ENCODE data around the gene FTSJ1.
"Not testable (repeated sequence)": the region's sequence is repeated elsewhere in the genome, so short reads cannot be mapped to it uniquely, and the experiment has no call there.

Gene FTSJ1

DNA sequence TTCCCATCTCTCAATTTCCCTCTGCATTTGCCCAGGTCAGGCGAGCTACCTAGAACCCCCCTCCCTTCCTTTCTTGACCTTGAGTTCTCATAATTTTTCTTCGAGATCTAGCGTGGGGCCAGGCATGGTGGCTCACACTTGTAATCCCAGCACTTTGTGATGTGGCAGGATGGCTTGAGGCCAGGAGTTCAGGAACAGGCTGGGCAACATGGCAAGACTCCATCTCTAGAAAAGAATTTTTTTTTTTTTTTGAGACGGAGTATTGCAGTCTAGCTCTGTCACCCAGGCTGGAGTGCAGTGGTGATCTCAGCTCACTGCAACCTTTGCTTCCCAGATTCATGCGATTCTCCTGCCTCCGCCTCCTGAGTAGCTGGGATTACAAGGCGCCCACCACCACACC is 28.3 kb downstream of the FTSJ1 start:
- DNase-seq: no peak

DNA sequence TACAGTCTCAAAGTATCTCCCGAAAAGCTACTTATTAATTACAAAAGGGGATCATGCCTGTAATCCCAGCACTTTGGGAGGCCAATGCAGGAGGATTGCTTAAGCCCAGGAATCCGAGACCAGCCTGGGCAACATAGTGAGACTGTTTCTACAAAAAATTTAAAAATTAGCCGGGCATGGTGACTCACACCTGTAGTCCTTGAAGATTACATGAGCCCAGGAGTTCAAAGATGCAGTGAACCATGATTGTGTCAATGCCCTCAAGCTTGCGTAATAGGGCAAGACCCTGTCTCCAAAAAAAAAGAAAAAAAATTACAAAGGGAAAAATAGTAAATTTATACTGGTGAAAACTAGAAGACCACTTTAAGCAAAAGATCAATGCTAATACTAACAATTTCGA is 29.5 kb downstream of the FTSJ1 start:
- DNase-seq: no peak

DNA sequence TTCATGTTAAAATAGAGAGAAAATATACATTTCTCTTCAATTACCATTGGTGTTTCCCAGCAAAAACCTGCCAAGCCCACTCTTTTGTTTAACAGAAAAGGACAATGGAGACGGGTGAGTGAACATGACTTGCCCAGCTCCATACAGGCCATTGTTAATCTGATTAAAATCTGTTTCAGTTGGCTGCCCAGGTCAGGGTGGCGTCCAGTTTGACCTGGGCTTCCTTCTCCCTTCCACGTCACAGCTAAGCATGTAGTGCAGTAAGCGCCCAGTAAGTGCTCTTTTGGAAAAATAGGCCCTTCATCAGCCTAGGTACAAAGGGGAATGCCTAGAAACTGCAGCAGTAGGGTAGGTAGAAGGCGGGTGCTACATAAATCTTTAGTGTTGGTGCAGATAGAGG is 31.2 kb downstream of the FTSJ1 start:
- DNase-seq: no peak

DNA sequence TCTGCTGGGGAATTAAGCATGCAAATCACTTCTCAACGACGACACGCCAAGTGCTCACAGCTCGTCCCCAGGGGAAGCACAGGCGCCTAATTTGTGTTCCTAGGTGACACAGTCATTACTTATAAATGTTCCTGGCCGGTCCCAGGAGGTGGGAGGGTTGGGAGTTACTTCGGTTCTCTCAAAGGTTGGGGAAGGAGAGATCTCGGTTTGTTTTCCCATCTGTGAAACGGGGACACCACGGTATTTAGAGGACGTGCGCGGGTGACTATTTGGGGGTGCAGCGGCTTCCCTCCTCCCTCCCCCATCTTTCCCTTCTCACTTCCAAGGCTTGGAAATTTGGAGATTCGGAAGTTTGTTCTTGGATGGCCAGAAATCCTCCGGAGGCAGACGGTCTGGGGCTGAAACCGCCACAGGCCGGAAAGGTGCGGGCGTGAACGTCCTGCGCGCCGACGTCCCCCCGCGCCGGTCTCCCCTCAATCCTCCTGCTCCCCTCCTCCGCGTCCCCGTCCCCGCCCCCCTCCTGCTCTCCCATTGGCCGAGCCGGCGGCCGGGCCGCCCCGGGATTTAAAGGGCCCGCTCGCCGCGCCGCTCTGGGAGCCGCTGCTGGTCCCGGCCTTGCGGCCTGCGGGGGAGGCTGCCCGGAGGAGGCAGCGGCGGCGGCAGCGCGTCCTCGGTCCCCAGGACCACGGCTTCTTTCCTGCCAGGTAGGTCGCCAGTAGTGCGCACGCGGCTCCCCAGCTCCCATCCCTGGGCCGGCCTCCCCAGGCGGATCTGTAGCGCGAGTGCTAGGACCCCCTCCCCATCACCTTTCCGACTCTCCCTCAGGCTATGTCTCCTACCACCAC is 32.6 kb downstream of the FTSJ1 start, which contains the start of gene PORCN:
PORCN (plus strand) TSS at position 593 of the 845 bp plus-strand sequence. CDS start 829 bp downstream, outside the sequence.
- DNase-seq: peak; percentile 42 to 70 (median 63)

DNA sequence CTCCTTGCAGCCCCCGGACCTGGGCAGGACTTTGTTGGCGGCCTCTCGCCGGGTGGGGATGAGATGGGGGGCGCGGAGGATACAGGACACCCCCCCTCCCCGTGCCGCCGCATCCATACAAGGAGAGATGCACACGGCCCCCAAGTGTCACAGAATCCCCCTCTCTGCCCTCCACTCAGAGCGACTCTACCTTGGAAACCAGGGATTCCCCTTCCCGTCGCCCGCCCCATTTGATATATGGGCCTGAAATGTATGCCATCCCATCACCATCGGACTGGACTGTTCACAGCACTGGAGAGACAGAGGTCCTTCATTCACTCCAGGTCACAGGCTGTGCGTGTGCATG is 33.2 kb downstream of the FTSJ1 start:
- no peak for DNase-seq

DNA sequence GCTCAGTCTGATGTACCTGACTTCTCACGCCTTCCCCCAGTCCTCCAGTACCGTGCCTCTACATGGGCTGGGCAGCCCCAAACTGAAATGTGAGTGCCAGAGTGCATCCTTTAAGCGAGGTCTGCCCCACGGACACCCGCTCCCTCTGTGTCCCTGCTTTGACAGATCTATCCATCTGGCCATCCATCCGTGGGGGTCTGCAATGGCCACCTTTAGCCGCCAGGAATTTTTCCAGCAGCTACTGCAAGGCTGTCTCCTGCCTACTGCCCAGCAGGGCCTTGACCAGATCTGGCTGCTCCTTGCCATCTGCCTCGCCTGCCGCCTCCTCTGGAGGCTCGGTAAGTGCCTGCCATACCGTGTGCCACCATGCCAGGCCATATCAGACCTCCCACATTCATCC is 33.6 kb downstream of the FTSJ1 start:
- no peak for DNase-seq

DNA sequence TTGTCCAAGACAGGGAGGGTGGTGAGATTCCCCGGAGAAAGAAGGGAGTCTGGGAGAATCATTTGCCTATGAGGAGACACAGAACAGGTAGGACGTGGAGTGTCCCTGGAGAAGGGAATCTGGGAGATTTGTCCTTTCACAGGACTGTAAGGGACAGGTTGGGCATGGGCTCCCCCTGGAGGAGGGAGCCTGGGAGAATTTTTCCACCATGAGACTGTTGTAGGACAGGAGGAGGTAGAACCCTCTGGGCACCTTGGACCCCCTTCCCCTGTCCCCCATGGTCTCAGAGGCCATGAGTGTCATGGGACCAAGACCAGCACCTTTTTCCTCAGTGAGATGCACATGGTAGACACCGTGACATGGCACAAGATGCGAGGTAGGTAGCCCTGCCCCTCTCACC is 35.6 kb downstream of the FTSJ1 start:
- no peak for DNase-seq

DNA sequence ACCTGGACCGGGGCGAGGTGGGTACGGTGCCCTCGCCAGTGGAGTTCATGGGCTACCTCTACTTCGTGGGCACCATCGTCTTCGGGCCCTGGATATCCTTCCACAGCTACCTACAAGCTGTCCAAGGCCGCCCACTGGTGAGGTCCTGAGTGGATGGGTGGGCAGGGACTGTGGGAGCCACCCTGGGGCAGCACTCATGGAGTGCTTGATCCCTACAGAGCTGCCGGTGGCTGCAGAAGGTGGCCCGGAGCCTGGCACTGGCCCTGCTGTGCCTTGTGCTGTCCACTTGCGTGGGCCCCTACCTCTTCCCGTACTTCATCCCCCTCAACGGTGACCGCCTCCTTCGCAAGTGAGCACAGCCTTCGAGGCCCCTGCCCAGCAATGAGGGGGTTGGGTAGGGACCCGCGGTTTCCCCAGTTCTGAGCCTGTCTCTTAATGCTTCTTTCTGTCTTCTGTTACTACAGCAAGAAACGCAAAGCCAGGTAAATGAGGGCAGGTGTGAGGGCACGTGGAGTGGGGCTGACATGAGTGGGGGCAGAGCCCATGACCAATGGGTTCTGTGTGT is 36.5 kb downstream of the FTSJ1 start:
- DNase-seq: no peak

DNA sequence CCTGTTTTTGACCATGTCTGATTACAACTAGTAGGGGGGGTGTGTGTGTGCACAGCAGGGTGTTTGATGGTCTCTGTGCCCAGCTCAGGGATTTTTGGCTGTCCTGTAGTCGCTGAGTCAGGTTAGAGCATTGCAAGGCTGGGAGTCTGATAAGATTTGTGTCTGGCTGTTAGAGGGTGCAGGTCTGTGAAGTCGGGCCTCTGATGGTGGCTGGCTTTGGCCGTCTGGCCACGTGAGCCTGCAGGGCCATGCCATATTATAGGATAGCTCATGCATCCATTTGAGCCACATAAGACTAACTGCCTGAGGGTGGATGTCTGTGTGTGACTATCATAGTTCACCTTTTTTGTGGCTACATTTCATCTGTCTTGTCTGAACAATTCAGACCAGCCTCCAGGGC is 37.7 kb downstream of the FTSJ1 start:
- DNase-seq: no peak

DNA sequence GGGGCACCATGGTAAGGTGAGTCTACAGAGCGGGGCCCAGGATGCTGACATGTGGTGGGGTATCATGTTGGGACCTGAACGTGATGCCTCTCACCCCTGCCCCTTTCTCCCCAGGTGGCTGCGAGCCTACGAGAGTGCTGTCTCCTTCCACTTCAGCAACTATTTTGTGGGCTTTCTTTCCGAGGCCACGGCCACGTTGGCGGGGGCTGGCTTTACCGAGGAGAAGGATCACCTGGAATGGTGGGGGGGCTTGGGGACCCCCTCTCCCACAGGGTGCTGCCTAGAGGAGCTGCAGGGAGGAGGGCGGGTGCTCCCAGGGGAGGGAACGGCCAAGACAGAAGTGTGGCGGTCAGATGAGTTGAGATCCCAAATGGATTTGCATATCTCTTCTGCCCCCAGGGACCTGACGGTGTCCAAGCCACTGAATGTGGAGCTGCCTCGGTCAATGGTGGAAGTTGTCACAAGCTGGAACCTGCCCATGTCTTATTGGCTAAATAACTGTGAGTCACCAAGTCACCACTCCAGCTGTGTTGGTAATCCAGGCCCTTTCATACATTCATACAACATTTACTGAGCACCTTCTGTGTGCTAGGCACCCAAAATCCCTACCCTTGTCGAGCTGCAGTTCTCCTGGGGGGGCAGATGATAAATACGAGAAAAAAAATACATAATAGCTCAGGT is 38.3 kb downstream of the FTSJ1 start:
- DNase-seq: no peak

DNA sequence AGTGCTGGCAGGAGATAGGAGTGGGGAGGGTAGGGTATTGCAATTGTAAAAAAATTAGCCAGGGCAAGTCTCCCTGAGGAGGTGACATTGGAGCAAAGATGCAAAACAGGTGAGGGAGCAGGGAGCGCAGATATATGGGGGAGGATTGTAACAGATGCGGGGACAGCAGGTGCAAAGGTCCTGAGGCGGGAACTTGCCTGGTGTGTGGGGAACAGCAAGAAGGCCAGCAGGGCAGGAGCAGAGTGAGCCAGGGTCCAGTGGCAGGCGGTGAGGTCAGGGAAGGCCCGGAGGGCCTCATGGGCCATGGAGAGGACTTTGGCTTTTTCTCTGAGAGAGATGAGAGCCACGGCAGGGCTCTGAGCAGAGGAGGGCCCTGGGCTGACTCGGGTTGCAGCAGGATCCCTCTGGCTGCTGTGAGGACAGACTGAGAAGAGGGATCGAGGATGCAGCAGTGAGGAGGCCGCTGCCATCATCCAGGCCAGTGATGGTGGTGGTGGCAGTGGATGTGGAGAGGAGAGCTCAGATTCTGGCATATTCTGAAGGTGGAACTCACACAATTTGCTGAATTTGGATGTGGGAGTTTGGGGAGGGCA is 39.0 kb downstream of the FTSJ1 start:
- DNase-seq: no peak

DNA sequence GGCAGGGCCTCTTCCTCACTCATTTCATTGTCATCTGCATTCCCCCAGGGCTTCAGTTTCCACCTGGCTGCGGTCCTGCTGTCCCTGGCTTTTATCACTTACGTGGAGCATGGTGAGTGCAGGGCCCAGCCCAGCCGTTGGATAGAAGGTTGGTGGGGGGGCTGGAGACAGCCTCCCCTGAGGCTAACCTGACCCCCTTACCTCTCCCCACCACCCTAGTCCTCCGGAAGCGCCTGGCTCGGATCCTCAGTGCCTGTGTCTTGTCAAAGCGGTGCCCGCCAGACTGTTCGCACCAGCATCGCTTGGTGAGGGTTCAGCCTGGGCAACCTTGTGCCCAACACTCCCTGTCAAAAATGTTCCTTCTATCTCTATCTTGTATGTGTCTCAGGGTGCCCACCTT is 39.8 kb downstream of the FTSJ1 start:
- DNase-seq: no peak

DNA sequence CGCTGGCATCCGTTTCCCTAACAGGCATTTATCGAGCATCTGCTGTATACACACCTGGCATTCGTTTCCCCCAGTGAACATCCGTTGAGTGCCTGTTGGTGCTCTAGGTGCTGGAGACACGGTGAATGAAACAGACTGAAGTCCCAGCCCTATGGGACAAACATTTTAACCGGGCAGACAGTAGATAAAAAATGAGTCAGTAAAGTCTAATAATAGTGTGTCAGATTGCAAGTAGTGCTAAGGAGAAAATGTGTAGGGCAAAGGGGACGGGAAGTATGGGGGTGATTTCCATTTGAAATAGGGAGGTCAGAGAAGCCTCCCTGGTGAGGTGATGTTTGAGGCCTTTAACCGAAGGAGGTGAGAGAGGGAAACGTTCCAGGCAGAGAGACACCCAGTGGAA is 40.3 kb downstream of the FTSJ1 start:
- no peak for DNase-seq

DNA sequence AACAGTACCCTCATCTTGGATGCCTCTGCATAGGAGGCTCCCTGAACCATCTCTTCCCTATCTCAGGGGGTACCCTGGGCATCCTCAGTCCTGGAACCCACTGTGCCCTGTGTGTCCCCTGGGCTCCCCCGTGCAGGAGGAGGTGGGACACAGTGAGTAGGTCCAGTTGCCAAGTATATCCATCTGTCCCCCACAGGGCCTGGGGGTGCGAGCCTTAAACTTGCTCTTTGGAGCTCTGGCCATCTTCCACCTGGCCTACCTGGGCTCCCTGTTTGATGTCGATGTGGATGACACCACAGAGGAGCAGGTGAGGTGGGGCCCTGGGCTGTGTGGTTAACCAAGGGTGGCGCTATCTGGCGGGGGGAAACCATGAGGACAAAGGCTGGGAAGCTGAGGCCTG is 41.0 kb downstream of the FTSJ1 start:
- no peak for DNase-seq

DNA sequence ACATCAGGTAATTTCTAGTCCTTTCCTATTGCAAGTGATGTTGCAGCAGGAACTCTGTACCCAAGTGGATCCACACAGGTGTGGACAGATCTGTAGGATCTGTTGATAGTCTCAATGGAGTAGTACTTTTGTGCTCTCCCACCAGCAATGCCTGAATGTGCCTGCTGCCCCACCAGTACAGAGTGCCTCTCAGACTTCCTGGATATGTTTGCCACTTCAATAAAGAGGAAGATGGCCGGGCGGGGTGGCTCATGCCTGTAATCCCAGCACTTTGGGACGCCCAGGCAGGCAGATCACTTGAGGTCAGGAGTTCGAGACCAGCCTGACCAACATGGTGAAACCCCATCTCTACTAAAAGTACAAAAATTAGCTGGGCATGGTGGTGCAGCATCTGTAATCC is 43.5 kb downstream of the FTSJ1 start:
- DNase-seq: not testable (repeated sequence)

DNA sequence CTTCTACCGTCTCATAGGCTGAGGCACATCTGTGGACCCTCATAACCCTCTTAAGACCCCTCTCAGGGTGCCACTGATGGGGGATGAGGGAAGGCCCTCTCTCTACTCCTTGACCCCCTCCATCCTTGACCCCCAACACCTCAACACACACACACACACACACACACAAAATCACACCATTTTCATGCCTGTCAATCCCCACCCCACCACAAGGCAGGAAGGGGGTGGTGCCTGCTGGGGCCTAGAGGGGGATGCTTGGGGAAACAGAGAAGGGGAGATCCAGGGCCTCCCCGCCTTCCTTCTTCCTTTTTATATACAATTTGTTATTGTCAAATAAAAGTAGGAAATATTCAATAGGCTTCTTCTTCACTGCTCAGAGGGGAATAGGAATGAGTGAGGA is 44.5 kb downstream of the FTSJ1 start:
- DNase-seq: no peak

DNA sequence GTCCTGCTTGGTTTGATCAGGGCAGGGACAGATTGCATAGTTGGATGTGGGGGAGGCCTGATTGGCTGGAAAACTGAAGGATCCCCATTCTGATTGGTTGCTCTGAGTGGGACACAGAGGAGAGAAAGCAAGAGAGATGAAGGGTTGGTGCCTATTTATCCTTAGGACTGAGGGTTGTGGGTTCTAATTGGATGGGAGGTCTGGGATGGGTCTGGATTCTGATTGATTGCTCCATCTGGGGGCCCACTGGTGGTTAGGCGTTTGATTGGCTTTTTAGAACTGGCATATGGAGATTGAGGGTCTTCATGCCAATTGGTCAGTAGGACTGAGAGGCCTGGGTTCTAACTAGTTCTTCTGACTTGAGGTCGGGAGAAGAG is 45.0 kb downstream of the FTSJ1 start:
- peak in 1 of 3 experiments; percentile 46 for DNase-seq

DNA sequence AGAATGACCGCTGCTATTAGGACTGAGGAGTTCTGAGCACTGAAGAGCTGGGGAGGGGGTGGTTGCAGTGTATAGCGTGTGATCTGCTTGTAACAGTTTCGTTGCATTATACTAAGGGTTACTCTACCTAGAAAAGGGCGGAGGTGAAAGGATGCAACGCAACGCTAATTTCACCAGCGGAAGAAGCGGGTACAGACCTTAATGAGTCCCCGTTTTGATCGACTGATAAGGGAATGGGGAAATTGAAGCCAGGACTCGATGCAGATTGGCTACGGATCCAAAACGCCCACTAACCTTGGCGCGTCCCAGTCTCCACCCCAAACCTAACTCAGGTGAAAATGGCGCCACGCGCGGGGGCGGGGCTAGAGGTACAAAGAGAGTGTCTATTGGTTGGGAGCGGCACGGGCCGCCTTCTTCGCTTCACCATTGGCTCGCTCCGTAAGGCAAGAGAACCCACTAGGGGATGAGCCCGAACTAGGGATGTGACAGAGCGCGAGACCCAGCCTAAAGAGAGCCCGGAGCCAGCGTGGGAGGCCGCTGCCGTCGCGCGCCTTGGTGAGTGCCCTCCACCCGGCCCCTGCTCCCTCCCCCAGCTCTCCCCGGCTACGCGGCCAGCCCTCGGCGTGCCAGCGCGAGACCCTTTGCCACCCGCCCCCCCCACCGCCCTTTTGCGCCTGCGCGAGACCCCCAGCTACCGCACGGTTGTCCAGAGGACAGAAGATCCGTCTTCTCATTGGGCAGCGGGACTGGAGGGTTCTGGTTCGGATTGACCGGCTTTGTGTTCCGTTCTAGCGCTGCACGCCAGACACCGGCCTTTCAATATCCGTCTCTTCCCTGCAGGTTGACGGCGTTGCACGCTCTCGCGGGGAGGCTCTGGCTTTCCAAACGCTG is 45.6 kb downstream of the FTSJ1 start, which contains the start of gene EBP:
EBP (plus strand) TSS at position 456 of the 891 bp plus-strand sequence. CDS start 1,964 bp downstream, outside the sequence.
- peak; percentile 90 to 96 (median 94) for DNase-seq

DNA sequence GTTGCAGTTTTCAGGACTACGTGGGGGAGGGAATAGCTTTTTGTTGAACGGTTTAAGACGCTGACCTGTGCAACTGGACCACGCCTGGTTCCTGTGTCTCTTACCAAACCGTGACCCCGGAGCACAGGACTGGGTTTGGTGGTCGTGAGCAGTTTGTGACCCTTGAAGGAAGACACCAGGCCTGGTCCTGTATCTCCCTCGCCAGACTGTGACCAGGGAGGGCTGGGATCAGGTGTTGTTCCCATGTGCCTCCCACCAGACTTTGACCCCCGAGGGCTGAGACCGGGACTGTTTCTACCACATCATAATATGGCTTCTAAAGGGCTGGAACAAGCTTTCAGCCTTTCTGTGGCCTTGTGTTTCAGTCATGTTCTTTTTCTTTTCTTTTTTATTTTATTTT is 46.3 kb downstream of the FTSJ1 start:
- DNase-seq: no peak

DNA sequence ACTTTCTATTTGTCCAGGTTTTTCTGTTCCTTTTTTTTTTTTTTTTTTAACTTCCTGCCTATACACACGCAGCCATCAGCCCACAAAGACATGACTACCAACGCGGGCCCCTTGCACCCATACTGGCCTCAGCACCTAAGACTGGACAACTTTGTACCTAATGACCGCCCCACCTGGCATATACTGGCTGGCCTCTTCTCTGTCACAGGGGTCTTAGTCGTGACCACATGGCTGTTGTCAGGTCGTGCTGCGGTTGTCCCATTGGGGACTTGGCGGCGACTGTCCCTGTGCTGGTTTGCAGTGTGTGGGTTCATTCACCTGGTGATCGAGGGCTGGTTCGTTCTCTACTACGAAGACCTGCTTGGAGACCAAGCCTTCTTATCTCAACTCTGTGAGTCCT is 47.7 kb downstream of the FTSJ1 start:
- DNase-seq: no peak

DNA sequence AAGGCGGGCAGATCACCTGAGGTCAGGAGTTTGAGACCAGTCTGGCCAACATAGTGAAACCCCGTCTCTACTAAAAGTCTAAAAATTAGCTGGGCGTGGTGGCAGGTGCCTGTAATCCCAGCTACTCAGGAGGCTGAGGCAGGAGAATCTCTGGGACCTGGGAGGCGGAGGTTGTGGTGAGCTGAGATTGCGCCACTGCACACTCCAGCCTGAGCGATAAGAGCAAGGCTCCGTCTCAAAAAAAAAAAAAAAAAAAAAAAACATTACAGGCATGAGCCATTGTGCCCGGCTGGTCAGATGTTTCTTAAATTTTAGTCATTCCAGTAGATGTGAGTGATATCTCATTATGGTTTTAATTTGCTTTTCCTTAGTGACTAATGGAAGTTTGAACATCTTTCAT is 49.9 kb downstream of the FTSJ1 start:
- not testable (repeated sequence) for DNase-seq

DNA sequence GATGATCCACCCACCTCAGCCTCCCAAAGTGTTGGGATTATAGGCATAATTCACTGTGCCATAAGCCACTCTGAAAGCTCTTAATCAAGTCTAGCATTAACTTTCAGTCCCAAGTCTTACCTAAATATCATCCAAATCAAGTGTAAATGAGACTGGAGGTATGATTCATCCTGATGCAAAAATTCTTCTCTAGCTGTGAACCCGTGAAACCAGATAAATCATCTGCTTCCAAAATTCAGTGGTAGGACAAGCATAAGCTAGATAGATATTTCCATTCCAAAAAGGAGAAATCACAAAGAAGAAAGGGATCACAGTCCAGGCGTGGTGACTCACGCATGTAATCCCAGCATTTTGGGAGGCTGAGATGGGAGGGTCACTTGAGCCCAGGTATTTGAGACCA is 54.7 kb downstream of the FTSJ1 start:
- no peak for DNase-seq
